Measurements from ENCODE around the gene SLC39A3.

The SLC39A3 gene

GRCh38 chr19:2768365-2769132 lies 28.7 kb upstream of the SLC39A3 start:
- DNase-seq = no peak

DNA sequence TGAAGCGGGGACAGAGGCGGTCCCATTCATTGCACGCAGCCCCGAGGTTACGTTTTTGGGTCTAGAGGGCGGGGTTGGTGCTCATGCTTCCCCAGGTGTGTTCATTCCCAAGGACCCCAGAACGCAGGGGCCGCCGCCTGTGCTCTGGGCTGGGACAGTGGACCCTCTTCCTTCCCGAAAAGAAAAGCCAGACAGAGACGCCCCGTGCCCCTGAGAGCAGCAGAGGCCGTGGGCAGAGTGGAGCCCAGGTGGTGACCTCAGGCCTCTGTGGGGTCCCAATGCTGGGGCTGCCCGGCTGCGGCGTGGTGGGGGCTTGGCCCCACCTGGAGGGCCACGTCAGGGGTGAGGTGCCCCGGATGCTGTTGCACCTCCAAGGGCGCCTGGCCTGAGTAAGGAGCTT lies 27.9 kb upstream of the SLC39A3 start:
- no peak for DNase-seq

GRCh38 chr19:2766594-2767372 lies 27.0 kb upstream of the SLC39A3 start:
- DNase-seq = no peak

DNA sequence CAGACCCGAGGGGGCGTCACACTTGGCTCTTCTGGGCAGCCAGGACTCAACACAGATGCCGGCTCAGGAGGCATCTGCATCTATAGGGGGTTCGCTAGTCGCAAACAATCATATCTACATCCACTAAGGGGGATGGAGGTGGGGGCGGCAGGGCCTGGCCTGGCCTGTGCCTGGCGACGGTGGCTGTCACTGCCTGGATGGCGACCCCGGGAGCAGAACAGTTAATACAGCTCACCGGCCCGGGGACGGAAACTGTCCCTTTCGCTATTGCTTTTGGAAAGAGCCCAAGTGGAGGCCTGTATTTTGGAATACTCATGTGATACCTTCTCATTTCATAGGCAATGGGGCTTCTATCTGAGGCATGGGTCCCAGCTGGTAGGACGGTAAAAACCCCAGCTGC lies 25.6 kb upstream of the SLC39A3 start:
- no peak for DNase-seq

GRCh38 chr19:2764945-2765344 lies 25.1 kb upstream of the SLC39A3 start:
- no peak for DNase-seq

DNA sequence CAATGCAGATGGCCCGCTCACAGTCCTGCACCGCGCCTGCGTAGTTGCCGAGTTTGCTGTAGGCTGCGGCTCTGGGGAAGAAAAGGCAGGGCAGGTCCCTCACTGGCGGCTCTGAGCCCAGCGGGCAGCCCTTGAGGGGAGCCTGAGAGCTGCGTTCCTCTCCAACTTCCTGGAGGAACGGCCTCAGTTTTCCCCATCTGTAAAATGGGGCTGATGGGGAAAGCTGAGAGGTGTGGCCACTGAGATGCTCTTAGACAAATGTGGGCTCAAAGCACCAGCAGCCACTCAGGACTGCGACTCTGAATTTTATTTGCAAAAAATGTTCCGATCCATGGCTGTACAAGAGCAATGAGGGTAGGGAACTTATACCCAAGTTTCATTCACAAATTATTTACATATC lies 23.9 kb upstream of the SLC39A3 start:
- no peak for DNase-seq

DNA sequence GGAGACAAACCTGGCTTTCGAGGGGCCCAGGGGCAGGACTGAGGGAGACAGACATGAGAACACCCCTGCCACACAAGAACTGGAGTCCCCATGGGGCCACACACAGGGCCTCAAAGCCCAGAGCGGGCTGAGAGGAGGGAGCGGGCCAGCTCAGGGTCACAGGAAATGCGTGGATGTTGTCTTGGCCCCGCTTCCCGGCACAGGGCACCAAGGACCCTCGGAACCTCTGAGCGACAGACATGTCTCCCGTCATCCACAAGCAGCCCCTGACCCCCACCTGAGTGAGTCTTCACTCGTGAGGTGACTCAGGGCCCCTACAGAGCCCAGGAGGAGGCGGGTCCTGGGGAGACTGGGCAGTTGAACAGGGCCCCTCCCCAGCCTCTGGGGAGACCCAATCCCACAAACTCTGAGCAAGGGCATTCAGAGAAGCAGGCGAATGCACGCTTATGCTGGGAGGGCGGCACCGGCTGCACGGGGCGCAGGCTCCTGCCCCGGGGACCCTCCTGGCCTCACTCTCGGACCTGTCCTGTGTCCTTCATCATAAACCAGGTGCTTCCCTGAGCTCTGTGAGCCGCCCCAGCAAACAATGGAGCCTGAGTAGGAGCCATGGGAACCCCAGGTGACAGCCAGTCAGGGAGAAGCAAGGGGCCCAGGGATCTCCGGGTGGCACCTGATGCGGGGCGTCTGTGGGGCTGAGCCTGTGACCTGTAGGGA lies 23.1 kb upstream of the SLC39A3 start:
- DNase-seq = no peak

- no peak for DNase-seq
Measured at GRCh38 chr19:2761876-2762782, 22.3 kb upstream of the SLC39A3 start.

DNA sequence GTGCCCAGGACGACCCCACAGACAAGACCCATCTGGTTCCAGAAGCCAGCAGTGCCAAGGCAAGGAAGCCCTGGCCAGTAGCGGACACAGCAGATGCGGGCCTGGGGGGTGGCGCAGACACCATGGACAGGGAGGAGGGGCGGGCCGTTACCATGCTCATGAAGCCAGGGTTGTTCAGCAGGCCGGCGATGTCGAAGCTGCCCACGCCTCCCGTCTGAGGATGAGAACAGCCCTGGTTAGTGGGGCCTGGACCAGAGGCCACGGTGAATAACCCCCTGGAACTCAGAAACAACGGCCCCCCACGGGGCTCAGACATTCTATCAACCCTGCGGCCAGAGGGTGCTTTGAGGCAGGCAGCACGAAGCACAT lies 21.5 kb upstream of the SLC39A3 start:
- DNase-seq = no peak

DNA sequence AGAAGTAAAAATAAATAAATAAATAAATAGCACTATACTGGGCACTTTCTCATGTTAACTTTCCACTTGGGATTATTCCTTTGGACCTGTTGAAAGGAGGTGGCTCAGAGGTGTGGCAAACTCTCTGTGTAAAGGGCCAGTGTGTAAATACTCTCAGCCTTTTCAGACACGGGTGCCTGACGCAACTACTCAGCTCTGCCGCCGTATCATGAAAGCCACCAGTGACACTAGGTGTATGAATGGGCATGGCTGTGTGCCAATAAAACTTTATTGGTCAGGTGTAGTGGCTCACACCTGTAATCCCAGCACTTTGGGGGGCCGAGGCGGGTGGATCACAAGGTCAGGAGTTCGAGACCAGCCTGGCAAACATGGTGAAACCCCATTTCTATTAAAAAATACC lies 20.1 kb upstream of the SLC39A3 start:
- DNase-seq = no peak

DNA sequence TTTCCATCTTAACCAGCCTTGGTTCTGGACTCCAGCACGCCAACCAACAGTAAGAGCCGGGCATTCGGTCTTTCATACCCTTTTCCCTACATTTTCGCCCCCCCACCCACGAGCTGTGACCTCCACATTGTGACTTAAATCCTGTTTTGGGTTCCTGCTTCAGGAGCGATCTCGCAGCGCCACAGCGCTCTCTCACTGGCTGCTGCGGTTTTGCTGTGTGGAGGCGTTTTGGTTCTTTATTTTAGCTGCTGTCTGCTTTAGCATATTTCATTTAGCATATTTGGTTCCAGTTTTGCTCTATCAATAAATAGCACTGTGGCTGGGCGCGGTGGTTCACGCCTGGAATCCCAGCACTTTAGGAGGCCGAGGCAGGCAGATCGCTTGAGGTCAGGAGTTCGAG lies 19.5 kb upstream of the SLC39A3 start:
- no peak for DNase-seq

DNA sequence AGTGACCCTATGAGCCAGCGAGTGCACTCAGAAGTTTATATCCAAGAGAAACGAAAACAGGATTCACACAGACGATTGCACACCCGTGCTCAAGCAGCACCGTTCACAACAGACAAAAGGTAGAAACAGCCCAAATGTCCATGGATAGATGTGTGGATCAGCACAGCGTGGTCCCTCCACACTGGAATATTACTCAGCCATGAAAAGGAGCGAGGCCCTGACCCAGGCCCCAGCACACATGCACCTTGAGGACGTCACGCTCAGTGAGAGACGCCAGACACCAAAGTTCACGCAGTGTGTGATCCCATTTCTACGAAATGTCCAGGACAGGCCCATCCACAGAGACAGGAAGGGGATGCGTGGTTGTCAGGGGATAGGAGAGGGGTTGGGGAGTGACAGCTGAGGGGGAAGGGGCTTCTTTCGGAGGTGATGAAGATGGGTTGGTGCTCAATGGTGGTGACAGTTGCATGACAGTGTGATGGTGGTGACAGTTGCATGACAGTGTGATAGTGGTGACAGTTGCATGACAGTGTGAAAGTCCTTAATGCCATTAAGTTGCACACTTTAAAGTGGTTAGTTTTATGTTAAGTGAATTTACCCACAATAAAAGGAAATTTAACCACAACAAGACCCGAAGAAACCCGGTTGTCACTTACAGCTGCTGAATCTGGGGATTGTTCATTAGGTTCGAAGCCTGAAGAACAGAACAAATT lies 18.9 kb upstream of the SLC39A3 start:
- DNase-seq = no peak

GRCh38 chr19:2756921-2757881 lies 17.4 kb upstream of the SLC39A3 start:
- DNase-seq = no peak

GRCh38 chr19:2756477-2756876 lies 16.7 kb upstream of the SLC39A3 start:
- DNase-seq = no peak

GRCh38 chr19:2755811-2756210 lies 16.0 kb upstream of the SLC39A3 start:
- no peak for DNase-seq

GRCh38 chr19:2755448-2755705 lies 15.6 kb upstream of the SLC39A3 start:
- no peak for DNase-seq

DNA sequence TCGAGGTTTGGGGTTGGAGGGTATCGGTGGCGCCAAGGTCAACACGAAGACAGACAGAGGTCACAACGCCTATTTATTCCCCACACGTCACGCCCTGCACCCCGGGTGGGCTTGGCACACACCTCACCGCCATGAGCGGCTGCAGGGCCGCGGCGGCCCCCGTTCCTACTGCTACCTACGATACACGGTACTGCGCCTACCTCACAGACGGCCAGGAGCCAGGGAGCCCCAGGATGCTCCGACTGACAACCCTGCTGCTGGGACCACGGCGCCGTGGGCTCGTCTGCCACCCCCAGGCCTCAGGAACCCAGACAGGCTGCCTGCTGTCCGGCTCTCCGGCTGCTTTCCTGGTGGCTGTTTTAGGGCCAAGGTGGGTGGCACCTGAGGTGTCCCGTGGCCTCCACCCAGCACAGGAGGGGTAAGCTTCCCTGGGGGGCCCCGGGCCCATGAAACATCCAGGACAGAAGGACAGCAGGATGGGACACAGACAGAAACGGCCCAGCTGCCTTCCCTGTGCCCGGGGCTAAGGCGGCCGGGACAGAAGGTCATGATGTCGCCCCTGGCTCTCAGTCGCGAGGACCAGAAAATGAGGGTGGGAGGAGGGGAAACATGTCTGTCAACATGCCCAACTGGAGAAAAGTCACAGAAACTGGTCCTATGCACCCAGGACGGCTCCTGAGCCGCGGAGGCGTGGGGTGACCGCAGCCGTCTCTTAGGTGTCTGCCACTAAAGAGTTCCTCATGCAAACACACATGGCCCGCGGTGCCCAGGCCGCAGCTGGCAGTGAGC lies 15.0 kb upstream of the SLC39A3 start:
- DNase-seq = no peak

DNA sequence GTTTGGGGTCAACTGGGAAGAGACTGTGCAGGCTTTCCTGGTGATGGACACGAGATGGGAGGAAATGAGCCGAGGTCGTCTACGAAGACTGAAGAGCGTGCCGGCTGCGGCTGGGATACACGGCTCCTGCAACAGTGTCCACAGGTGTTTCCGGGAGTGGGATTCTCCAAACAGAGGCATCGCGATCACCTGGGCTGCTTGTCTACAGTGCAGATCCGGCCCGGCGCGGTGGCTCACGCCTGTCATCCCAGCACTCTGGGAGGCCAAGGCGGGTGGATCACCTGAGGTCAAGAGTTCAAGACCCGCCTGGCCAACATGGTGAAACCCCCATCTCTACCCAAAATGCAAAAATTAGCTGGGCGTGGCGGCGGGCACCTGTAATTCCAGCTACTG lies 11.6 kb upstream of the SLC39A3 start:
- no peak for DNase-seq

DNA sequence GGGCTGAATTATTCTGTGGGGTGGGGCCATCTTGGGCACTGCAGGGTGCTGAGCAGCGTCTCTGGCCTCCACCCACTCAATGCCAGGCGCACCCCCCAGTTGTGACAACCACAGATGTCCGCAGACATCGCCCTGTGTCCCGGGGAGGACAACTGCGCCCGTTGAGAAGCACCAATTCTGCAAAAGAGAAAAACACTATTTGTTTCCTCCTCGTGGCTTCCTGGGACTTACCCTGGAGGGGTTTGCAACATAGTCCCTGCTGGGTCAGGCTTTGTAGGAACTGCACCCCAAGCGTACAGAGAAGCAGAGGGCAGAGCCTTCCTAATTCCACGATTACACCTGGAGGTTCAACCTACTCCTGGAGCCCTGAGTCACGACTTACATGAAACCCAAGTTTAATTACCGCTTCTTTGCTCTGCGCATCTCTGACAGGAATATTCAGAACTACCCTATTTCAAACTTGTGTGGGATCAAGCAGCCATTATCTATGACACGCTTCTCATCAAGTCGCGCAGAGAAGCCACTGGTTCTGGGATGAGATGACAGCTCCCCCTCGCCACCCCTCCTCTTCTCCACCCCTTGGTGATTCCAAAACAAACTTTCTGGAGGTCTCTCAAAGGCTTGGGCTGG lies 11.1 kb upstream of the SLC39A3 start:
- no peak for DNase-seq

GRCh38 chr19:2747349-2747748 lies 7.5 kb upstream of the SLC39A3 start:
- no peak for DNase-seq

Data from NCI-H774 (cell line).